Ishikawa (cell line): Measurements from ENCODE around the gene TMEM114.

ENCODE experiments used
- CEBPB ChIP-seq: IDR thresholded peaks from 2 replicates; pipeline ENCODE4 v1.6.1; 2012
- CREB1 ChIP-seq: IDR thresholded peaks from 2 replicates; pipeline ENCODE4 v1.6.1; 2012; ENCODE audit warnings: low read depth
- EGR1 ChIP-seq: IDR thresholded peaks from 2 replicates; pipeline ENCODE4 v1.6.1; 2012
- EP300 ChIP-seq: IDR thresholded peaks from 2 replicates; pipeline ENCODE4 v1.6.1; 2012; ENCODE audit warnings: borderline replicate concordance
- FOXM1 ChIP-seq: IDR thresholded peaks from 2 replicates; pipeline ENCODE4 v1.6.1; 2012; ENCODE audit warnings: low read depth, borderline replicate concordance
- NFIC ChIP-seq: IDR thresholded peaks from 2 replicates; pipeline ENCODE4 v1.6.1; 2012
- RAD21 ChIP-seq: IDR thresholded peaks from 2 replicates; pipeline ENCODE4 v1.6.1; 2012; ENCODE audit warnings: low read depth
- TAF1 ChIP-seq: IDR thresholded peaks from 2 replicates; pipeline ENCODE4 v1.6.1; 2012; ENCODE audit warnings: low read depth, mild to moderate bottlenecking
- TCF12 ChIP-seq: IDR thresholded peaks from 2 replicates; pipeline ENCODE4 v1.6.1; 2012; ENCODE audit warnings: low read depth
- TEAD4 ChIP-seq: IDR thresholded peaks from 2 replicates; pipeline ENCODE4 v1.6.1; 2012
- YY1 ChIP-seq: IDR thresholded peaks from 2 replicates; pipeline ENCODE4 v1.6.1; 2012; ENCODE audit warnings: low read depth
- ZBTB7A ChIP-seq: IDR thresholded peaks from 2 replicates; pipeline ENCODE4 v1.6.1; 2012; ENCODE audit warnings: low read depth
- TF ChIP-seq, protein P1 (sequence below): IDR thresholded peaks from 2 replicates; pipeline ENCODE4 v1.6.1; 2012
- TF ChIP-seq, protein P2 (sequence below): IDR thresholded peaks from 2 replicates; pipeline ENCODE4 v1.6.1; 2012
- TF ChIP-seq, protein P3 (sequence below): IDR thresholded peaks from 2 replicates; pipeline ENCODE4 v1.6.1; 2012; ENCODE audit warnings: low read depth, mild to moderate bottlenecking

TMEM114 gene

DNA sequence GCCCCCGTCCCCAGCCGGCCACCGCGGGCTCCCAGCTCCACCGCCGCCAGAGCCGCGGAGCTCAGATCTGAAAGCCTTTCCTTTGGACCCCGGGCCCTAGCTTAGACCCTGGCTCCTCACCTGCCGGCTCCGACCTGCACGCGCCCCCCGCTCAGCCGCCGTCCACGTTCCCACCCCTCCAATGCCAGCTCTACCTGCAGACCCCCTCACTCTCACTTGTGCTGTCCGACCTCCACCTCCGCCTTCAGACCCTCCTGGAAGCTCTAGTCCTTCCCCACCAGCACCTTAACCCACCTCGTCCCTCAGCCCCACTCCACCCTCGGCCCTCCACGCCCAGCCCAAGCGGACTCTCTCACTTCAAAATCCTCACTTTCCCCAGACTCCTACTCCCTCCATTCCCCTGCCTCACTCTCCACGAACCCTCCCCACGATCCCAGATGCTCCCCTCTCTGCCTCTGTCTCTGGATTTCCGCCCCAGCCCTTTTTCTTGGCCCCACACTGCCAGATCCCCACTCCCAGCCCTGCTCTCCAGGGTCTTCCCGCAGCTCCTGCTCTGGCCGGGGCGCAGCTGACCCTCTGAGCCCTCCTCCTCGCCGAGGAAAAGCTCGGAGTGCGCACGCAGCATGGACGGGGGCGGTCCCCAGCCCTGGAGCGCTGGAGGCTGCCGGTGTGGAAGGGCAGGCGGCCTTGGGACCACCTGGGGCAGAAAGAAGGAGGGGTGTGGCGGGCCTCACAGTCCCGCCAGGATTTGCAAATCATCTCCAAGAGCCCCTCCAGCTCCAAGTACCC, at the start of gene TMEM114:
Gene TMEM114 (minus strand): TSS at position 612 of the 789 bp plus-strand sequence. CDS start 673 bp downstream, outside the sequence.
- no peak for TF ChIP-seq ZBTB7A
- TF ChIP-seq NFIC = no peak
- TF ChIP-seq TAF1 = no peak
- no peak for TF ChIP-seq CREB1
- TF ChIP-seq CEBPB = no peak
- TF ChIP-seq, protein P1, sequence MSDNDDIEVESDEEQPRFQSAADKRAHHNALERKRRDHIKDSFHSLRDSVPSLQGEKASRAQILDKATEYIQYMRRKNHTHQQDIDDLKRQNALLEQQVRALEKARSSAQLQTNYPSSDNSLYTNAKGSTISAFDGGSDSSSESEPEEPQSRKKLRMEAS = no peak
- TF ChIP-seq, protein P2, sequence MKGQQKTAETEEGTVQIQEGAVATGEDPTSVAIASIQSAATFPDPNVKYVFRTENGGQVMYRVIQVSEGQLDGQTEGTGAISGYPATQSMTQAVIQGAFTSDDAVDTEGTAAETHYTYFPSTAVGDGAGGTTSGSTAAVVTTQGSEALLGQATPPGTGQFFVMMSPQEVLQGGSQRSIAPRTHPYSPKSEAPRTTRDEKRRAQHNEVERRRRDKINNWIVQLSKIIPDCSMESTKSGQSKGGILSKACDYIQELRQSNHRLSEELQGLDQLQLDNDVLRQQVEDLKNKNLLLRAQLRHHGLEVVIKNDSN = no peak
- TF ChIP-seq RAD21 = no peak
- TF ChIP-seq TEAD4 = no peak
- no peak for TF ChIP-seq EP300
- TF ChIP-seq, protein P3, sequence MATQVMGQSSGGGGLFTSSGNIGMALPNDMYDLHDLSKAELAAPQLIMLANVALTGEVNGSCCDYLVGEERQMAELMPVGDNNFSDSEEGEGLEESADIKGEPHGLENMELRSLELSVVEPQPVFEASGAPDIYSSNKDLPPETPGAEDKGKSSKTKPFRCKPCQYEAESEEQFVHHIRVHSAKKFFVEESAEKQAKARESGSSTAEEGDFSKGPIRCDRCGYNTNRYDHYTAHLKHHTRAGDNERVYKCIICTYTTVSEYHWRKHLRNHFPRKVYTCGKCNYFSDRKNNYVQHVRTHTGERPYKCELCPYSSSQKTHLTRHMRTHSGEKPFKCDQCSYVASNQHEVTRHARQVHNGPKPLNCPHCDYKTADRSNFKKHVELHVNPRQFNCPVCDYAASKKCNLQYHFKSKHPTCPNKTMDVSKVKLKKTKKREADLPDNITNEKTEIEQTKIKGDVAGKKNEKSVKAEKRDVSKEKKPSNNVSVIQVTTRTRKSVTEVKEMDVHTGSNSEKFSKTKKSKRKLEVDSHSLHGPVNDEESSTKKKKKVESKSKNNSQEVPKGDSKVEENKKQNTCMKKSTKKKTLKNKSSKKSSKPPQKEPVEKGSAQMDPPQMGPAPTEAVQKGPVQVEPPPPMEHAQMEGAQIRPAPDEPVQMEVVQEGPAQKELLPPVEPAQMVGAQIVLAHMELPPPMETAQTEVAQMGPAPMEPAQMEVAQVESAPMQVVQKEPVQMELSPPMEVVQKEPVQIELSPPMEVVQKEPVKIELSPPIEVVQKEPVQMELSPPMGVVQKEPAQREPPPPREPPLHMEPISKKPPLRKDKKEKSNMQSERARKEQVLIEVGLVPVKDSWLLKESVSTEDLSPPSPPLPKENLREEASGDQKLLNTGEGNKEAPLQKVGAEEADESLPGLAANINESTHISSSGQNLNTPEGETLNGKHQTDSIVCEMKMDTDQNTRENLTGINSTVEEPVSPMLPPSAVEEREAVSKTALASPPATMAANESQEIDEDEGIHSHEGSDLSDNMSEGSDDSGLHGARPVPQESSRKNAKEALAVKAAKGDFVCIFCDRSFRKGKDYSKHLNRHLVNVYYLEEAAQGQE = no peak
- no peak for TF ChIP-seq YY1

DNA sequence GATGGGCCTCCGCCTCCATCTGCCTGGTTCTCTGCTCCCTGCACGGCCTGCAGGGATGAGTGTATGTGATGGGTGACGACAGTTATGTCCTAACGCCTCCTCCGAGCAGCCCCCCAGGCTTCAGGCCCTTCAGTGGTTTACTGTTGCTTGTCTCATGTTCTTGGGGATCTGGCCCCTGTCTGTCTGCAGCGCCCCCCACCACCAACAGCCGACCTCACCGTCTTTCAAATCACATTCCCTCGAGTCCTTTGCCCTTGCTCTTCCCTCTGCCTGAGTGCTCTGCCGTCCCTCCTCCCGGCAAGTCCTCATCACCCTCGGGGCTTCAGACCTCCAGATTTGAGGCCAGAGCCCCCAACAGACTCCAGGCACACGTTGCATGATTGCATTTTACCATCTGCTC, 49.4 kb upstream of the TMEM114 start:
- TF ChIP-seq, protein P3 = no peak
- TF ChIP-seq EP300 (no peak), TAF1 (no peak), RAD21 (no peak), FOXM1 (no peak), NFIC (no peak), YY1 (no peak)
- TF ChIP-seq, protein P2 = no peak
- TF ChIP-seq, protein P1 = no peak

DNA sequence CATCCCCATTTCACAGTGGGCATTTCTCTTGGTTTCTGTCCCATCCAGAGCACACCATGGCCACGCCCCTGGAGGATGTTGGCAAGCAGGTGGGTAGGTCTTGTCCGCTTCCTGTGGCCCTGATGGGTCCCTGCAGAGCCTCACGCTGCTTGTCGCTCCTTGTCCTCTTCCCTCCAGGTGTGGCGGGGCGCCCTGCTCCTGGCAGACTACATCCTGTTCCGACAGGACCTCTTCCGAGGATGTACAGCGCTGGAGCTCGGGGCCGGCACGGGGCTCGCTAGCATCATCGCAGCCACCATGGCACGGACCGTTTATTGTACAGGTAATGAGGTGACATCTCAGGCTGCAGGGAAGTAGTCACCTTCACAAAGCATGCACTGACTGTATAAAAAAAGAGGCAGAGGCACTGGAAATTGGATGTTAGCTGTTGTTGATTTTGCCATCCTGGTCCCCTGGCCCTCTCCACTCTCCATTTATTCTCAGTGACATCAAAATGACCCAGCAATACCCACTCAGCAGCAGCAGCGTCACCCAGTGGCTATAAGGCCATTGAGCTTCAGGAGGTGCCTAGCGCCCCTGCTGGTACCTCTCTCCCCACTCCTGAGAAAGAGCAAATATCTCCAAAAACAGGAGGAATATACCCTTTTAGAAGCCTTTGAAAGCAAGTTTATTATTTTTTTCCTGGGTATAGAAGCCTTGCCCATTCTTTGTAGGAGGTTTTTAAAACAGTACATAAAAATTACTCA, 44.9 kb upstream of the TMEM114 start:
- no peak for TF ChIP-seq TAF1
- no peak for TF ChIP-seq TEAD4
- TF ChIP-seq EGR1 = no peak
- no peak for TF ChIP-seq RAD21

DNA sequence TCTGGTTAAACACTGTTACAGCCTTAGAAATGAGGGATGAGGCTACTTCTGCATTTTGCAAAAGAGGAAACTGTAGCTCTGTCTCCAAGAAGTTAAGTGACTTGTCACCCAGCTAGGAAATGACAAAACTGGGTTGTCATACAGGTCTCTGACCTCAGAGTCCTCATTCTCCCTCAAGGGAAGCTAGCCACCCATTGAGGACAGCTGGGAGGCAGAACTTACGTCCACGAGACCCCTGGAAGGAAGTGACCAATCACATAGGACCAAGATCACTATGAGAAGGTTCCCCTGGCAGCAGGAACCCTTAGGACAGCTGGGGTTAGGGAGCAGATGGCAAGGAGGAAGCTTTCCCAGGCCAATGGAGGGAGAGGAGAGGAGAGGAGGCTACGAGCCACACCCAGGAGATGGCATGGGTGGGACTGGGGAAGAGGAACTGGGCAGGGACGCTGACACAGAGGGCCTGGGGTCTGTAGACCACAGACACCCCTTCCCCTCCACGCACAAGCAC, 42.4 kb upstream of the TMEM114 start:
- TF ChIP-seq FOXM1 (no peak), CEBPB (no peak), RAD21 (no peak), TEAD4 (no peak), EGR1 (no peak), NFIC (no peak), EP300 (no peak), CREB1 (no peak), ZBTB7A (no peak), YY1 (no peak), TAF1 (no peak), TCF12 (no peak)
- TF ChIP-seq, protein P2 = no peak
- TF ChIP-seq, protein P3 = no peak
- TF ChIP-seq, protein P1 = no peak
